ENCODE measurements around the gene ZNF469. TPM values are rescaled to one million over a fixed set of nuclear protein-coding genes. Genes with fewer than 3 reads are reported as not detected.

ZNF469 gene
- total and polyA plus RNA-seq, 2 donors (not counting 3 experiments of a cell fraction or from before 2014, with no cell fraction given): 0.90 to 5.7 TPM

- H3K36me3 ChIP-seq (ENCODE audit: control insufficient read depth in 2 of 2, extremely low read depth in 1 of 2, insufficient read depth in 2 of 2, low read length in 2 of 2): no peaks in the 10 kb centered on the region
Observed at GRCh38 chr16:88430185-88430523, 47.4 kb downstream of the ZNF469 start.

More at GRCh38 chr16:88430185-88430523, 47.4 kb downstream of the ZNF469 start:
- Histone ChIP-seq H4K20me1 (replicated peaks; ENCODE audit: control insufficient read depth, extremely low read depth, insufficient read depth, low read length) (no peaks in the 10 kb centered on the region), H3K4me1 (ENCODE audit: control insufficient read depth, extremely low read depth, insufficient read depth, low read length) (peaks cover 13% of the 10 kb centered on the region), H3K9me3 (replicated peaks; ENCODE audit: control insufficient read depth, insufficient read depth, low read length) (no peaks in the 10 kb centered on the region), H3K27me3 (ENCODE audit: control insufficient read depth in 2 of 2, insufficient read depth in 2 of 2, low read length in 2 of 2) (no peaks in the 10 kb centered on the region), H3K9me1 (replicated peaks; ENCODE audit: control insufficient read depth, extremely low read depth, insufficient read depth, low read length) (no peaks in the 10 kb centered on the region), H3K4me2 (ENCODE audit: insufficient read depth, low read length) (peak overlapping the region; percentile 66), H3K79me2 (ENCODE audit: control insufficient read depth, insufficient read depth, low read length) (peaks cover 7% of the 10 kb centered on the region), H3K4me3 (replicated peaks in 1 of 3; ENCODE audit: insufficient read depth in 1 of 3, low read depth in 1 of 3, low read length in 3 of 3) (peak overlapping the region; percentile 42 to 51 (median 48)), H3K27ac (ENCODE audit: insufficient read depth, low read depth, low read length) (peak overlapping the region; percentile 59), H3K9ac (replicated peaks; ENCODE audit: extremely low read depth, insufficient read depth, low read length) (peak overlapping the region; percentile 67), H2AFZ (ENCODE audit: low read depth, low read length) (peak overlapping the region; percentile 78)
- ChIA-PET CTCF (interaction anchor here (0.8 to 1.1 kb wide), 4 partner anchors 9 to 651 kb away, joined by 3 read pairs; no protein-coding TSS in a partner anchor), POLR2A (no interaction called here)
- no peak for TF ChIP-seq FOS (IDR thresholded peaks at IDR 0.05; ENCODE audit: borderline replicate concordance, insufficient read depth, low read length)
- no peak for TF ChIP-seq POLR2A (IDR thresholded peaks at IDR 0.05; ENCODE audit: low read depth, low read length)
- TF ChIP-seq MYC (IDR thresholded peaks at IDR 0.05; ENCODE audit: low read depth, low read length): no peak
- TF ChIP-seq JUN (IDR thresholded peaks at IDR 0.05; ENCODE audit: borderline replicate concordance, insufficient read depth, insufficient read length, low read depth): no peak
- no peak for TF ChIP-seq MAX (IDR thresholded peaks at IDR 0.05; ENCODE audit: insufficient read depth, insufficient read length)
- TF ChIP-seq CTCF (IDR thresholded peaks at IDR 0.05; ENCODE audit: extremely low read depth in 1 of 2, insufficient read depth in 1 of 2, low read depth in 1 of 2, low read length in 2 of 2): no peak
- no peak for TF ChIP-seq EZH2 (IDR thresholded peaks at IDR 0.05; ENCODE audit: borderline replicate concordance, low read depth, low read length, severe bottlenecking)
- TF ChIP-seq POLR2AphosphoS5 (IDR thresholded peaks at IDR 0.05; ENCODE audit: insufficient read depth, low read depth, low read length): no peak
- TF ChIP-seq GATA2 (IDR thresholded peaks at IDR 0.05; ENCODE audit: insufficient read depth, insufficient read length, low read depth, low read length): no peak
- BruUV-seq (replicated peaks): no TSS peak
- DNase-seq (ENCODE audit: low read depth, low spot score) (peak; percentile 5), FAIRE-seq (no peak)
- intact Hi-C loops (cut with micrococcal nuclease): loop anchor here (10.0 kb wide), 1 partner anchor 405 kb away; no protein-coding TSS in a partner anchor
- dilution Hi-C loops (cut with MboI; ENCODE audit: extremely low pct_ligation_motif_present, low sequenced_read_pairs): no loop called here
